HG03457 (cell line): ENCODE results near the gene NTF3.

Source experiments
- ATAC-seq: cut with Tn5 transposase; IDR thresholded peaks from one replicate; pipeline ENCODE4 v1.9.1; 2021; ENCODE audit warnings: moderate number of reproducible peaks; ENCODE audit not compliant: unreplicated experiment

NTF3 gene

DNA sequence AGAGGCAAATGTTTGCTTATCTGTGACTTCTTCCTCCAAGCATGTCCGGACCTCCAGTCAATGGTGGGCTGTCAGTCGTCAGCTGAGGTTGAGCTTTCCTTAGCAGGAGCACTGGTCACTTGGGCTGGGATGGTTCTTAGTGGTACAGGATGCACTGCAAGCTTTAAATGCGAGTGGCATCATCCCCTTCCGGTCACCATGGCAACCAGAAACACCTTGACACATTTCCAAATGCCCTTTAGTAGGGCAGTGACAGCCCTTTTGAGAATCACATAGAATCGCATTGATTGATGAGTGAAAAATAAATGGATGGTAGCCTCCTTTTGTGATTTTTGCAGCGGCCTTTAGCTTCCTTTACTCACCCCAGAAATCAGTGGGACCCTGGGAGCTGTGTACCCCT is 24.1 kb downstream of the NTF3 start:
- ATAC-seq = no peak

DNA sequence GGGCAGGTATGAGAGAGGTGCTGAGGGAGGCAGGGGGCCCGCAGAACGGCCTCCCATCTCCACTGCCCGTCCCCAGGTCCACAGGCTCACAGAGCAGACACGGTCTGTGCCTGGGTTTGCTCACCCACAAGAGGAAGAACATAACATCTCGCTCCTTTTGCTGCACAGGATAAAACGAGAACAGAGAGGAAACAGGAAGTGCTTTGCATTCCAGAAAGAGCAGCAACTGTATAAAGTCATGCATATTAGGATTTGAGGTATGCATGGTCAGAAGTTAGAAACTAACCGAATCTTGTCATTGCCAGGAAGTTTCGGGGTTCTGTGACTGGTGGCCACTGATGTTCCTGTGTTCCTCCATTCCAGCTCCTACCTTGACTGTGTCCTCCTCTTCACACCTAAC is 25.0 kb downstream of the NTF3 start:
- no peak for ATAC-seq

DNA sequence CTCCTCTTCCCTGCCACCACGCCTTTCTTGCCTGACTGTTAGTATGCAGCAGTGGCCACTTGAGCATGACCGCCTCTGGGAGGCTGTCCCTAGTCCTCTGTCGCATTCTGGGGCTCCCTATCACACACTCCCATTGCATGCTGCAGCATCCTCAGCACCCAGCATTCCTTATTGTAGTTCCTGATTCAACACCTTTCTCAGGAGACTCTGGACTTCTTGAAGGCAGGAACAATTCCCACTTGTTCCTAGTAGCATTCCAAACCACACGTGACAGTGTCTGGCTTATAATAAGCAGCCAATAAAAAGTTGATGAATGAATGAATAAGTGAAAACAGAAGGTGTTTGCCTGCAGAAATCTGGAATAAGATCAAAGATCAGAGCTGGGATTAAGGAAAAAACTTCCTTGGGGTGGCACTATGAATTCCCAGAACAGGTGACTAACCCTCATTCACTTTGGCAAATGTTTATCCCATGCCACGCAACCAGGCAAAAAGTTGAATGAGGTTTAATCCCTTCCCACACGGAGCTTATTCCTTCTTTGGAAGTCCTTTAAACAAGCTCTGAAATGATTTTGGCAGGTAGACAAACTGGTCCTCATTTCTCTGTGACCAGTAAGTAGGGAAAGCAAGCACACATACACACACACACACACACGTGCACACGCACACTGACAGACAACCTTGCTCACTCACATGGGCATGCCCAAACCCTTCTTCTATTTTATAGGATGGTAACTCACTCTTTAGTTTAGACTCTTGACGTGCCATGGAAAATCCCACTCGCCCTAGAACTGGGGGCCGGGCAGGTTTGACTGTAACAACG is 26.5 kb downstream of the NTF3 start:
- ATAC-seq = no peak

DNA sequence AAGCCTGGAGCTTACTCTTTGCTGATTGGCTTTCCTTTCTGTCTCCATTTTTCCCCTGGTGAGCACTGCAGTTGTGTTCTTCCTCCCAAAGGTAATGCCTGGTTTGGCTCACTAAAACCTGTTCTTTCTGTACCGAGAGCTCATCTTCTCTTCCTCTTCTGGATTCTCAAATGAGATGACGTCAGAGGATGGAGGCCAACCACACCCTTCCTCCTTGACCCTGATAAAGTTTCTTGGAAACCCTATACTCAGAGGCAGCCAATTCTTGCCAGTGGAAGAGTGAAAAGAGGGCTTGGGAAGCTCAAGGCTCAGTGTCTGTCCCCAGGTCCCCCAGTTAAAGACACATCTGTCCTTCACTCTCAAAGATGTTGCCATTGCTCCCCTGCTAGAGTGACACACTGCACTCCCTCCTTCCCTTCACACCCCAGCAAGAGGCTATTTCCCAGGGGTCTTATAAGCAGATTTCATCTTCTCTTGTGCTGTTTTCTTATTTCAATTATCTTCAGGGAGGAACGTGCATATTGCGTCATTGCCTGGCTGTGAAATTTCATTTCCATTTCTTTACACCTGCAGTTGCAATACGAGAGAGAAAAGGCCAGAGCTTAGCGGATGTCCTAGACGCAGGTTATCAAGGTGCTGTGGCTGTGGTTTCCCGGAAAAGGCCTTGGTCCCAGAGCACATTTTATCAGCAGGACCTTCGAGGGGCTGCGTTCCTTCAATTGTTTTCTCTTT is 27.3 kb downstream of the NTF3 start:
- no peak for ATAC-seq

DNA sequence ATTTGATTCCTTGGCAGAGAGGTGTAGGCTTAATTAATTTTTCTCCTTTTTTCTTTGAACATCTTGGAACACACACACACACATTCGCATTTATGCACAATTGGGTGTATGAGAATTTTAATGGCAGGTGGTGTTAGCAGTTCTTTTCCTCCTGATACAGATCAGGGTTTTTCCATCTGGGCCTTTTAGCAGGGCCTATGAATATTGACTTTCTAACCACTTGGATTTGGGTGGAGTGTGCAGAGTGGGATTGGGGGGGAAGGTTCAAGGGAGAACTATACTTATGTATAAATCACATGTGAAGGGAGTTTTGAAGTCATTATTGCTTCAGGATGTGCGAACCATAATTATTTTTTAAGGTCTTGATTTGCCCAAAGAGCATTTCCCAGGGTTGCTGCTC is 28.9 kb downstream of the NTF3 start:
- ATAC-seq = no peak

DNA sequence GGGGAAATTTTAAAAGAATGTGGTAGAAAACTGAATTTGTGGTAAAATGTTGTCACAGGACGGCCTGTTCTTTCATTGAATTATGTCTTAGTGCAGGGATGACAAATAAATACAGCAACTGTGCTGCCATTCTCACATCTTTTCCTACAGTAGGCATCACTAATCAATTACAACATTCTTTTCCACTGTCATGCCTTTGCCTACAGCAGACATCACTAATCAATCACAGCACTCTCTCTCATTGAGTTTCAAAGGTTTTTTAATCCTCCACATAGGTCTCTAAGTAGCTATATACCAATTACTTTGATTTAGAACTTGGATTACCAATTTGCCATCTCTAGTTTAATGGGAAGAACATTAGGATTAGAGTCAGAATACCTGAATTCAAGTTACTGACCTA is 30.1 kb downstream of the NTF3 start:
- ATAC-seq = no peak

DNA sequence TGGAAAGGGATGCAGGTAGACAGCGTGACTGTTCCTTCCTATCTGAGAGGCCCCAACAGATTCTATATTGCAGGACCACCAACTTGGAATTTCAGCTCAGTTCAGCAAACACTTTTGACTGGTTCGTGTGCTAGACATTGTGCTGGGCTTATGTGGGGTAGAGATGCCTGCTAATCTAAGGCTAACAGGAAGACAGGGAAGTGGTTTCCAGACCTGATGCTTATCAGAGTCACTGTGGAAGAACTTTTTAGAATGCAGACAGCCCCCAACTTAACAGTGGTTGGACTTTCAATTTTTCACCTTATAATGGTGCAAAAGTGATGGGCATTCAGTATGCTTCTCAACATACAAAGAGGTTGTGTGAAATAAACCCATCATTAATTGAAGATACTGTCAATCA is 32.2 kb downstream of the NTF3 start:
- no peak for ATAC-seq

DNA sequence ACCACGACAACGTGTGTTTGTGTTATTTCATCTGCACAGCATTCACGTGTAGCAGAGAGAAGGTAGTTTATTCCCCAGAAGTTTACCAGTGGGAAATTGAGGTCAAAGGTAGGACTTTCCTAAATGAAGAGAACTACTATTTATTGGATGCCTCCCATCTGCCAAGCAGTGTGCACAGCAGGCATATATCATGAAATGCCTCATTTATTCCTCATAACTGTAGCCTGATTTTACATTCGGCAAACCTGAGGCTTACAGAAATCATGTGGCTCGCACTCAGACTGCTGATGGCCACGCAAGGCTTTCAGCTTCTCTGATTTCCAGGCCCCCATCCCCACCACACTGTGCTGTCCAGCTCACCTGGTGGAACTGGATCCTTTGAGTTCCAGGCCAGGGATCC is 33.5 kb downstream of the NTF3 start:
- no peak for ATAC-seq

DNA sequence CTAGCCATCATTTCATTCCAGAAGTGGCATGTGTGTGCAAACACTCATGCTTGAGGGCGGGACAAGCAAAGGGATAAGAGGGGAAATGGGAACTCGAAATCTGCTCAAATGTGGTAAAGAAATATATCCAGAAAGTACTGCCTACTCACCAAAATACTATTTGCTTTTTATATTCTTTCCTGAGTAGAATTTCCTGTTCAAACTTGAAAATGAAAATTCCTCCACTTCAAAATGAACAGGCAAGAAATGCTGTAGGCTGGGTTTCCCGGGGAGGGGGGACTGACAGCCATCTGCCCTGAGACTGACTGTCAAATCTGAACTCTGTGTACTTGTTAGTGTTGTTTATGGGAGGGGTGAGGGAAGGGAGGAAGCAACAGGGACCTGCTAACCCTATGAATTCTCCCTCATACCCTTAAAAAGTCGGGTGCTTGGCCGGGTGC is 34.6 kb downstream of the NTF3 start:
- ATAC-seq = no peak

DNA sequence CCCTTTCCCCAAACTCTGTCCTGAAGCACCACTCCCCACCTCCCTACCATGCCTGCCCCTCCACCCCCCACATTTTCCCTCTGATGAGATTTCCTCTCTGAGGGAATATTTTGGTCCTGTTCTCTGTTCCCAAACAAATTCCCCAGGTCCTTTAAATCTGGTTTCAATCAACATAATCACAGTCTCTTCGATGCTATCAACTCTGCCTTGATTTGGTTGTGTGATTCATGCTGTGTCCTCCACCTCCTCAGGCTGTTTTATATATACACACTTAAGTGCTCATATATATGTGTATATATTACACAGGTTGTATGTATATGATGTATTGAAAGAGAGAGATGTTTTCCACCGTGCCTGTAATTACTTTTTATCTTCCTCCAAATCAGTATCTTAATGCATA is 36.0 kb downstream of the NTF3 start:
- no peak for ATAC-seq

DNA sequence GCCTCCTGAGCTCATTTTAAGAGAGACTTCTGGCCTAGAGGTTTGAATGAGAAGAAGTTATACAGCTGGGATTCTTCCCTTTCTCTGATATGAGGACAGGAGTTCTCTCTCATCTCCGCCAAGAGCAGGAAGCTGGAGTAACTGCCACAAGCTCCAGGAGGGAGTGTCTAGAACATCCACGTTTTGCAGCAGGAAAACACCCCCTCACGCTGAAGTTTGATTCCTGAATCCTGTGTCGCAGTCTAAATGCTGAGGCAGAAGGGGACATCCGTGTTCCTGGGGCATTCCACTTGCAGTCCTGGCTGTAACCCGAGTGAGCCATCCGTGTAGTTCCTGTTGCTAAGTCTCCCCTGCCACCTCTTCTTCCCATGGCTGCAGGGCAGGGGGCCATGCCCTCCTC is 38.3 kb downstream of the NTF3 start:
- ATAC-seq = no peak

DNA sequence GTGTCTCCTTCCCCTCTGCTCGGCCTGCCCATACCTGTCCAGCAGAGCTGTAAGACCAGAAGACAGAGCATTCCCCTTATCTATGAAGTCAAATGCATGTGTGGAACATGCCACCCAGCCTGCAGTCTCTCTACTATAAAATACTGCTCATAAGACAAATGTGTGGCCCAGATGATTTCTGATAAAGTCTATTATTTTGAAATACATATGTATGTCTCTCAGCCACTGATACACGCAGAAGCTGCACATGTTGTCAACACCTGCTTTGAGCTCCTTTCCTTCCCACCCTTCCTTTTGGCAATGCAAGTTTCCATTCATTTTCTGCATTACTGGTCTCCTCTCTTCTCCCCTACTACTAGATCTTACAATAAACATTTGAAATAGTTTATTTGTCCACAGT is 38.8 kb downstream of the NTF3 start:
- ATAC-seq = no peak

DNA sequence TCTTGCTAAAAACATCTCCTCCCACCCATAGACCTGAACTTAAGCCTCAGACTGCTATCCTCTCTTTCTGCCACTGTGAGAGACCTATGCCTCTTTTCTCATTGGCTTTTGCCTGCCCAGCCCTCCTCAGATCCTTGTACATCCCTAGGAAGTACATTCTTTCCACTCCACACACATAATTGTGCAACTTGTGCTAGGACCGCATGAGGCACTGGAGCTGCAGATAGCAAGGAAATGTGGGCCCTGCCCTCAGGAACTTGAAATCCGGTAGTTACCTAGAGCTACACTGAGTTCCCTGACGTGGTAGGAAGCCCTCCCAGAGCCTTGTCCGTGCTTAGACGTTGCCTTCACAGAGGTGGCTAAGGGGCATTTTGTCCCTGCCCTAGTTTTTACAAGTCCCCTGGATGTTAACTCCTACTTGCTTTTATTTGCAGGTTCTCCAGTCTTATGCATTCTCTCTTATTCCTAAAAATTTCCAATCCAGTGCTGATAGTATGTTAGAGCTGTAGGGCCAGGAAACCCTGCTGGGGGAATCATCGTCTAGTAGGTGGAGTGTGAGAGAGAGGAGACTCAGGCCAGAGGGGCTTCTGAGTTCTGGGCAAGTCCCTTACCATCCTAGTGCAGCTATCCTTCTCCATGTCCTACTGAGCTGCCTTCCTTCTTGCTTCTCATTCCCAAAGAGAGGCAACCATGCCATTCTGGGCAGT is 41.3 kb downstream of the NTF3 start:
- no peak for ATAC-seq

DNA sequence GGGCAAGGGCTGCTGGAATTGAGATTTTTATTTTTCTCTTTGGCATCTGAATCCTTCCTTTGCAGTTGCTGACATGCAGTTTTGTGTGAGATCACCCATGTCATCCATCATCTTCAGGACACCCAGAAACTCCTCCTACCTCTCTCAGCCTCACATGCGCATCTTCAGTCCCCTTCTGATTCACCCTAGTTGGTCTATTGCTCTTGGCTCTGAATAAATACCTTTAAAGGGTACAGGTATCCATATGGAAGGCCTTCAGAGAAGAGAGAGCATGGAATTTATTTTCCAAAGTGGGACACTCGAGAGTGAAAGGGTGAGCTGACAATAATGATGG is 41.8 kb downstream of the NTF3 start:
- no peak for ATAC-seq

DNA sequence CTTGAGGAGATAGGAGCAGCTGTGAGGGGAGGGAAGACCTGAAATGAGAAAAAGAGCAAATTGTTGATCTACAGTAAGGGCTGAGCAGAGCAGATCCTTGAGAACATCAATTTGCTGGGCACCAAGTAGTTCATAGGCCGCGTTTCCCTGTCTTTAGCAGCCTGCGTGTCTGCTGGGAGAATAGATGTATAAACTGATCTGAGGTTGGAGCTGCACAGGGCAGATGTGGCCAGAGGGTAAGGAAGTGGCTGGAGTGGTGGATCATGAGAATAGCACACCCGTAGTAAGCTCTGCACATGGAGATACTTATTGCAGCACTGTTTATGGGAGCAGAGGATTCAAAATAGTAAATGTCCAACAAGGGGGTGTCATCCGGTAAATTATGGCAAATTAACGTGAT is 44.4 kb downstream of the NTF3 start:
- ATAC-seq = no peak

DNA sequence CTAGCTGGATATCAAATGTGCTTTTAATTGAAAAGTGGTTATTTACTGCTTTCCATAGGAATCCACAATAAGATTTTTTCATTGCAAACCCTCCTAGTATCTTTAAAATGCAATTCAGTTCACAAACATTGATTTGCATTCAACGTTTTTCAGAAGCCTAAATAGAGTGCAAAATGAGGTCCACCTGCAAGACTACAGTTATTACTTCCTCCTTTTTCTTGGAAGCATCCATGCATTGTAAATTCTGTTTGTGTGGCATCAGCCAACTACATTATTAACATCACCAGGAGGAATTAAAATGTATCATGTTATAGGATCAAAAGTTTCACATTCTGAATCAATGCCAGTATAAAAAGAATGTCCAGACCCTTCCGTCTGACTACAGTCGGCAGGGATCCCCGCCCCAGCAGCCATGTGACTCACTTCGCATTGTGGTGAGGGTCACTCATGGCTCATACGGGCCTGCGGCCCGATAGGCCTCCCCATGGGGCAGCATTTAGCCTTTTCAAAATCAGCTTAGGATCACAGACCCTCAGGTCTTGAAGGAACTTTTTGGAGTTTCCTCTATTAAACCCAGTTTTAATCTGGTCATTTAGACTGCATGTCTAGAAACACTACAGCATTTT is 46.3 kb downstream of the NTF3 start:
- ATAC-seq = no peak

DNA sequence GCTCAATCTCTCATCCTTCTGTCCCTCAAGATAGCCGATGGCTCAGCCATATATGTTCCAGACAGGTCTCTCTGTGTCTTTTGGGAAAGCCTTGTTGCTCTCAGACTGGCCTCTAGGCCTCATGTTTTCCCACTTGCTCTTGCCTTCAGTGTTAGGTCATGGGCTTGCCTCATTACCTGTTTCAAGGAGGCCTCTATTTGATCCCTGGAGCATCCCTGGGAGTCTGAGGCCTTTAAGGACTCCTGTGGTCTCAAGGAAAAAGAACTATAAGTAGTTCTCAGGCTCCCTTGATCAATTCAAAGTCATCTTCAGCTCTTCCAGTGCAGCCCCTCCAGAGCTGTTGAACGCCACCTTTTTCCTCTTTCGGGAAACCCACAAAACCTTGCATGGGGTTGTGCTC is 47.9 kb downstream of the NTF3 start:
- no peak for ATAC-seq

DNA sequence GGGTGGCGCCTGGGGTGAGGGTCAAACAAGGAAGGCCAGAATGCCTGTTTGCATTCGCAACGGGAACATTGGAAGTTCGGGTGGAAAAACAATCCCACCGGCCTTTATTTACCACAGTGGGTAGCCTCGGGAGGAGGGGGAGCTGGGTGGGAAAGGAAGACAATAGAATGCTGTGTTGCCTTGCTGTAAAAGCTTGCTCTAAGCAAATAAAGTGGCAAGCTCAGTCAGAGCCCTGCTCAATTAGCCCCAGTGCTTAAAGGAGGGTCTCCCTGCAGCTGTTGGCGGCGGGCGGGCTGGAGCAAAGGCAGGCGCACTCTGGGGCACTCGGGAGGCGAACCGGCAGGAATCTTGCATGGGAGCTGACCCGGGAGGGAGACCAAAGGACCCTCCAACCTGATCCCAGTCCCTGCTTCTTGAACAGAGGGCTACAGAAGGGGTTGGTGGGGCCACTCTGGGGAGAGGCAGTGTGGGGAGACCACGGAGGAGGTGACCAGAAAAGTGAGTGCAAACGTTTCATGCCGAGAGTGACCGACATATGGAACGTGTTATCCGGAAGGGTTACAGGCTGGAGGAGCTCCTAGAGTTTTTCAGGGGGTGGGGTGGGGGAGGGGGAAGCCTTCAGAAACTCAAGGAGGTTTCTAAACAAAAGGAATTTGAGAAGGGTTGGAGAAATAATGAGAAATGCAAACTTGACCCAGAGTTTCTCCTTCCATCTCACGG is 48.5 kb downstream of the NTF3 start:
- ATAC-seq = no peak

DNA sequence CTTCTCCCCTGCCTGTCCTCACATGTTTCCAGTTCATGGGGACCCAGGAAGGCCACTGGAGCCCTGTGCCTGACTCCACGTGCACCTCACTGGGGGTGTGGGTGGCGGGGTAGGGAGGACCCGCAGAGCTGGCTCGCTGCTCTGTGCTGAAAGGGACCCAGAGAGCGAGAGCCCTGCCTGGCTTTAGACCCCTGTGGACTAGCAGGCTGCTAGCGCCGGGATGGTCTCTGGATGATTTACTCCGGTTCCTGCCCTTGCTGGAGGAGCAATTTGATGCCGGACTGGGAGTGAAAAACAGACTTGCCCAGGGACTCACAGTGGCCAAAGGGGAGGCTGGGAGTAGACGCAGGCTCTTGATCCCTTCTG is 49.0 kb downstream of the NTF3 start:
- no peak for ATAC-seq

DNA sequence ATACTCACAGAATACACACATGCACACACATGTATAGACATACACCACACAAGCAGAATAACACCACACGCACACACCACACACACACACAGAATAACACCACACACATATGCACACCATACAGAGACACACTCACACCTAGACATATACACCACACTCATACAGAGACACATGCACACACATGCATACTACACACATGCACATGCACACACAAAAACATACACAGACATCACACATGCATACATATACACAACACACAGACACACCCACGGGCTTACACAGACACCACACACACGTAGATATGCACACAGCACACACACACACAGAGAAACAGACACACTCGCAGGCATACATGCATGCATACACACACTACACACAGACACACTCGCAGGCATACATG is 49.7 kb downstream of the NTF3 start:
- no peak for ATAC-seq

DNA sequence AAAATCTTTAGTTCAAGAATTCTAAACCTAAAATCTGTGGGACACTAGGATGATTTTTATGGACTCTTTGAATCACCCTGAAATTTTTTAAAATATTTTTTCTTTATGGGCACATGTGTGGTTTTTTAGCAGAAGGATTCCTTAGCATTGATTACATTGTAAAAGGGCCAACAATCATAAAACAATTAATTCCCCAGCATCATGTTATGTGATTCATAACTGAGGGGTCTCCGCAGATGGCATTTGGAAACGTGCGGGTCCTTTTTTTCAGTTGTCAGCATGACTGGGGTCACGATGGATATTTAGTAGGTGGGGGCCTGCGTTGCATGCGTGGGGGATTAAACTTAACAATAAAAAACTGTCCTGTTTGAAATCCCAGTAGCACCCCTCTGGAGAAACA is 52.5 kb downstream of the NTF3 start:
- ATAC-seq = no peak
